Mucosa of descending colon (tissue), 3 donors: ENCODE measurements around the gene KRTCAP2. TPM values are rescaled to one million over a fixed set of nuclear protein-coding genes. Genes with fewer than 3 reads are reported as not detected.

Experiments used
- ATAC-seq: fragments of 200-7000 bp; cut with Tn5 transposase; one replicate; pipeline ENCODE4 v1.9.1; 2020; ENCODE audit warnings: mild to moderate bottlenecking, moderate library complexity
- DNase-seq, 3 donors: peaks; one replicate each; pipeline ENCODE4 v3.0.0-alpha.2; 2020
- H3K36me3 ChIP-seq: fragments of 200-600 bp; one replicate; pipeline ENCODE4 v1.8.0; 2021; ENCODE audit warnings: low read depth, mild to moderate bottlenecking
- H3K4me1 ChIP-seq: fragments of 200-600 bp; one replicate; pipeline ENCODE4 v1.8.0; 2021; ENCODE audit warnings: low read depth, mild to moderate bottlenecking
- H3K4me3 ChIP-seq: fragments of 200-600 bp; one replicate; pipeline ENCODE4 v1.8.0; 2021; ENCODE audit warnings: mild to moderate bottlenecking
- H3K9me3 ChIP-seq: fragments of 200-600 bp; one replicate; pipeline ENCODE4 v1.8.0; 2021; ENCODE audit warnings: mild to moderate bottlenecking
- intact Hi-C, 2 donors: fragments of 100-400 bp; cut with DNase I in 1 of 2; cut with micrococcal nuclease in 1 of 2; formaldehyde crosslinking; loops; one replicate each; pipeline versions ENCODE4 v1.11.0 to v1.11.1; 2022; cut with DNase I, micrococcal nuclease
- total RNA-seq, 3 donors: library from RNA; stranded (reverse); fragmentation: NEBNext Ultra II Directional in 2 of 3; extraction: Animal tissue kit (Norgen Biotek cat#: 25700) in 2 of 3; gene quantifications; one replicate each; pipeline versions ENCODE4 v1.2.1 to v1.2.4, GENCODE V29; 2021 to 2023
- TF ChIP-seq, protein P1 (sequence below): fragments of 200-600 bp; IDR thresholded peaks from one replicate; pipeline ENCODE4 v1.8.0; 2022; ENCODE audit warnings: antibody characterized with exemption, mild to moderate bottlenecking
- donor health status: DM: no; HTN: no; CAD: no; lungs with moderate emphysema.
- donor health status: DM: no; HTN: no; CAD: no.
- donor health status: DM: no; HTN: yes; CAD: no.

KRTCAP2 gene
- total RNA-seq, 3 donors from 2014 or later: 162 to 190 (median 176) TPM

GRCh38 chr1:155206891-155207805 lies 34.0 kb upstream of the KRTCAP2 start:
- Histone ChIP-seq H3K4me1 (peaks cover 20% of the 10 kb centered on the region), H3K36me3 (no peaks in the 10 kb centered on the region), H3K4me3 (no peak overlapping the region), H3K9me3 (no peaks in the 10 kb centered on the region)
- TF ChIP-seq, protein P1, sequence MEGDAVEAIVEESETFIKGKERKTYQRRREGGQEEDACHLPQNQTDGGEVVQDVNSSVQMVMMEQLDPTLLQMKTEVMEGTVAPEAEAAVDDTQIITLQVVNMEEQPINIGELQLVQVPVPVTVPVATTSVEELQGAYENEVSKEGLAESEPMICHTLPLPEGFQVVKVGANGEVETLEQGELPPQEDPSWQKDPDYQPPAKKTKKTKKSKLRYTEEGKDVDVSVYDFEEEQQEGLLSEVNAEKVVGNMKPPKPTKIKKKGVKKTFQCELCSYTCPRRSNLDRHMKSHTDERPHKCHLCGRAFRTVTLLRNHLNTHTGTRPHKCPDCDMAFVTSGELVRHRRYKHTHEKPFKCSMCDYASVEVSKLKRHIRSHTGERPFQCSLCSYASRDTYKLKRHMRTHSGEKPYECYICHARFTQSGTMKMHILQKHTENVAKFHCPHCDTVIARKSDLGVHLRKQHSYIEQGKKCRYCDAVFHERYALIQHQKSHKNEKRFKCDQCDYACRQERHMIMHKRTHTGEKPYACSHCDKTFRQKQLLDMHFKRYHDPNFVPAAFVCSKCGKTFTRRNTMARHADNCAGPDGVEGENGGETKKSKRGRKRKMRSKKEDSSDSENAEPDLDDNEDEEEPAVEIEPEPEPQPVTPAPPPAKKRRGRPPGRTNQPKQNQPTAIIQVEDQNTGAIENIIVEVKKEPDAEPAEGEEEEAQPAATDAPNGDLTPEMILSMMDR: peak; percentile 61
- intact Hi-C loops: no loop called here
- peak; percentile 86 to 97 (median 93) for DNase-seq
- peak; percentile 67 for ATAC-seq

GRCh38 chr1:155205969-155206593 lies 33.0 kb upstream of the KRTCAP2 start:
- Histone ChIP-seq H3K9me3 (no peaks in the 10 kb centered on the region), H3K4me3 (no peak overlapping the region), H3K4me1 (peaks cover 20% of the 10 kb centered on the region), H3K36me3 (no peaks in the 10 kb centered on the region)
- ATAC-seq: no peak
- TF ChIP-seq, protein P1: no peak
- intact Hi-C loops: no loop called here
- DNase-seq: peak in 1 of 3 donors; percentile 31

GRCh38 chr1:155205035-155205434 lies 31.9 kb upstream of the KRTCAP2 start:
- DNase-seq (peak in 1 of 3 donors; percentile 45), ATAC-seq (no peak)
- Histone ChIP-seq H3K9me3 (no peaks in the 10 kb centered on the region), H3K4me1 (peaks cover 20% of the 10 kb centered on the region), H3K36me3 (no peaks in the 10 kb centered on the region), H3K4me3 (no peak overlapping the region)
- intact Hi-C loops: no loop called here
- TF ChIP-seq, protein P1: no peak

GRCh38 chr1:155202731-155203515 lies 29.8 kb upstream of the KRTCAP2 start:
- Histone ChIP-seq H3K9me3 (no peaks in the 10 kb centered on the region), H3K4me3 (no peak overlapping the region), H3K36me3 (no peaks in the 10 kb centered on the region), H3K4me1 (peaks cover 15% of the 10 kb centered on the region)
- TF ChIP-seq, protein P1: no peak
- DNase-seq (peak in 1 of 3 donors; percentile 49), ATAC-seq (no peak)
- intact Hi-C loops: no loop called here

- ATAC-seq (no peak), DNase-seq (peak in 1 of 3 donors; percentile 46)
- H3K4me1 ChIP-seq: peaks cover 8% of the 10 kb centered on the region
- no peaks in the 10 kb centered on the region for H3K9me3 ChIP-seq
- TF ChIP-seq, protein P1: no peak
- H3K36me3 ChIP-seq: no peaks in the 10 kb centered on the region
- no peak overlapping the region for H3K4me3 ChIP-seq
- intact Hi-C loops: no loop called here
Observed at GRCh38 chr1:155202198-155202597, 29.1 kb upstream of the KRTCAP2 start.
